AG04450 (cell line): ENCODE results near the gene SPATS1. TPM values are rescaled to one million over a fixed set of nuclear protein-coding genes. Genes with fewer than 3 reads are reported as not detected.

ENCODE experiments used
- CTCF ChIA-PET: fragments of 300-600, 350-600 bp; formaldehyde crosslinking; extraction: SDS; loops from one replicate; lab custom pipeline; 2022; ENCODE audit warnings: antibody characterized with exemption, inconsistent platforms; lab: Charles Lee
- POLR2A ChIA-PET: fragments of 350-600 bp; formaldehyde crosslinking; extraction: SDS; loops from one replicate; lab custom pipeline; 2021; ENCODE audit warnings: antibody characterized with exemption, inconsistent platforms; lab: Yijun Ruan, JAX
- DNase-seq: peaks from one replicate; pipeline ENCODE4 v3.0.0-alpha.2; 2011; ENCODE audit warnings: low read depth, low spot score
- H3K27ac ChIP-seq: one replicate; pipeline ENCODE4 v1.5.1; 2012; ENCODE audit warnings: low read depth, low read length, control low read depth
- H3K27me3 ChIP-seq: one replicate; pipeline ENCODE4 v1.6.0; 2012; ENCODE audit warnings: low read length; ENCODE audit not compliant: control insufficient read depth, insufficient read depth
- H3K4me3 ChIP-seq: 2 replicates; pipeline ENCODE4 v1.5.1; 2011; ENCODE audit warnings: mild to moderate bottlenecking, low read depth, low read length, control low read depth
- H3K9me3 ChIP-seq: 2 replicates; pipeline ENCODE4 v1.5.1; 2012; ENCODE audit warnings: low read length; ENCODE audit not compliant: control insufficient read depth, insufficient read depth
- CTCF ChIP-seq: IDR thresholded peaks from 2 replicates; pipeline ENCODE4 v1.5.1; 2011; ENCODE audit warnings: low read depth, low read length, control low read depth, inconsistent platforms
- polyA minus RNA-seq: library from RNA; depleted of rRNA, polyadenylated mRNA; stranded (reverse); fragments of >200 nt; gene quantifications from 2 replicates; pipeline ENCODE4 v1.2.3, GENCODE V29; 2011; rRNA and poly(A)+ RNA removed
- polyA plus RNA-seq: library from polyadenylated mRNA; depleted of rRNA; stranded (reverse); fragments of >200 nt; gene quantifications from 2 replicates; pipeline ENCODE4 v1.2.3, GENCODE V29; 2011; rRNA removed

SPATS1 gene
- not detected in 2 replicates for polyA plus RNA-seq
- not detected in 2 replicates for polyA minus RNA-seq

- peaks cover 68% of the 10 kb centered on the region for H3K27me3 ChIP-seq
- POLR2A ChIA-PET, result no interaction called here
- H3K9me3 ChIP-seq, result peaks cover 4% of the 10 kb centered on the region; the same call in 1 of the 2 replicates
- CTCF ChIA-PET, result interaction anchor here (0.6 to 2.9 kb wide), 7 partner anchors 11 to 609 kb away, joined by 3 to 14 read pairs (median 3); no protein-coding TSS in a partner anchor
- H3K4me3 ChIP-seq, result no peak within 1 kb of the TSS
- TF ChIP-seq CTCF, result no peak
- H3K27ac ChIP-seq, result no peak within 1 kb of the TSS
- no peak for DNase-seq
Measured at GRCh38 chr6:44342489-44342888, at the start of gene SPATS1. TSS of gene SPATS1 (plus strand) at chr6:44342650. CDS start at chr6:44343096, 446 bp downstream.

GRCh38 chr6:44292661-44293365, 49.6 kb upstream of the SPATS1 start:
- Histone ChIP-seq H3K27ac (no peak overlapping the region), H3K4me3 (no peak overlapping the region), H3K27me3 (peaks cover 69% of the 10 kb centered on the region), H3K9me3 (no peaks in the 10 kb centered on the region; the same call in 1 of the 2 replicates)
- CTCF ChIA-PET, result interaction anchor here (1.0 to 2.4 kb wide), 2 partner anchors 20 to 46 kb away, joined by 4 to 8 read pairs; partner anchors contain the start of gene AARS2
- POLR2A ChIA-PET, result no interaction called here
- TF ChIP-seq CTCF, result no peak
- no peak for DNase-seq

- TF ChIP-seq CTCF, result no peak
- Histone ChIP-seq H3K27ac (no peak overlapping the region), H3K9me3 (no peaks in the 10 kb centered on the region; the same call in 1 of the 2 replicates), H3K27me3 (peaks cover 62% of the 10 kb centered on the region), H3K4me3 (no peak overlapping the region)
- ChIA-PET POLR2A (interaction anchor here (0.6 to 1.6 kb wide), 4 partner anchors 10 to 669 kb away, joined by 3 to 8 read pairs (median 4); no protein-coding TSS in a partner anchor), CTCF (interaction anchor here (0.6 to 1.9 kb wide), 8 partner anchors 8 to 1487 kb away, joined by 3 to 12 read pairs (median 3); partner anchors contain the start of genes AARS2 and SLC35B2)
- DNase-seq, result no peak
Measured at GRCh38 chr6:44294832-44295791, 47.3 kb upstream of the SPATS1 start.

- peaks cover 41% of the 10 kb centered on the region for H3K27me3 ChIP-seq
- H3K4me3 ChIP-seq, result peak overlapping the region; percentile 50
- no peak overlapping the region for H3K27ac ChIP-seq
- DNase-seq, result no peak
- POLR2A ChIA-PET, result interaction anchor here (1.0 to 1.6 kb wide), 3 partner anchors 8 to 73 kb away, joined by 3 to 5 read pairs (median 3); no protein-coding TSS in a partner anchor
- CTCF ChIA-PET, result interaction anchor here (1.3 to 1.5 kb wide), 2 partner anchors 16 to 17 kb away, joined by 4 to 8 read pairs; partner anchors contain the start of gene AARS2
- TF ChIP-seq CTCF, result no peak
- H3K9me3 ChIP-seq, result no peaks in the 10 kb centered on the region; the same call in 1 of the 2 replicates
Measured at GRCh38 chr6:44297063-44298038, 45.1 kb upstream of the SPATS1 start.
